M059J (cell line): ENCODE data around the gene MRPL27. TPM values are rescaled to one million over a fixed set of nuclear protein-coding genes. Genes with fewer than 3 reads are reported as not detected.
"Not testable (repeated sequence)": the region's sequence is repeated elsewhere in the genome, so short reads cannot be mapped to it uniquely, and the experiment has no call there.

ENCODE experiments used
- DNase-seq: peaks from one replicate; pipeline ENCODE4 v3.0.0-alpha.2; 2012; ENCODE audit warnings: low read depth
- total RNA-seq: library from RNA; depleted of rRNA; stranded (reverse); fragments of >200 nt; shearing (Covaris generic); gene quantifications from 2 replicates; pipeline ENCODE4 v1.2.3, GENCODE V29; 2014

The MRPL27 gene
- total RNA-seq, 1 experiment from 2014 or later: 89.9 TPM

DNA sequence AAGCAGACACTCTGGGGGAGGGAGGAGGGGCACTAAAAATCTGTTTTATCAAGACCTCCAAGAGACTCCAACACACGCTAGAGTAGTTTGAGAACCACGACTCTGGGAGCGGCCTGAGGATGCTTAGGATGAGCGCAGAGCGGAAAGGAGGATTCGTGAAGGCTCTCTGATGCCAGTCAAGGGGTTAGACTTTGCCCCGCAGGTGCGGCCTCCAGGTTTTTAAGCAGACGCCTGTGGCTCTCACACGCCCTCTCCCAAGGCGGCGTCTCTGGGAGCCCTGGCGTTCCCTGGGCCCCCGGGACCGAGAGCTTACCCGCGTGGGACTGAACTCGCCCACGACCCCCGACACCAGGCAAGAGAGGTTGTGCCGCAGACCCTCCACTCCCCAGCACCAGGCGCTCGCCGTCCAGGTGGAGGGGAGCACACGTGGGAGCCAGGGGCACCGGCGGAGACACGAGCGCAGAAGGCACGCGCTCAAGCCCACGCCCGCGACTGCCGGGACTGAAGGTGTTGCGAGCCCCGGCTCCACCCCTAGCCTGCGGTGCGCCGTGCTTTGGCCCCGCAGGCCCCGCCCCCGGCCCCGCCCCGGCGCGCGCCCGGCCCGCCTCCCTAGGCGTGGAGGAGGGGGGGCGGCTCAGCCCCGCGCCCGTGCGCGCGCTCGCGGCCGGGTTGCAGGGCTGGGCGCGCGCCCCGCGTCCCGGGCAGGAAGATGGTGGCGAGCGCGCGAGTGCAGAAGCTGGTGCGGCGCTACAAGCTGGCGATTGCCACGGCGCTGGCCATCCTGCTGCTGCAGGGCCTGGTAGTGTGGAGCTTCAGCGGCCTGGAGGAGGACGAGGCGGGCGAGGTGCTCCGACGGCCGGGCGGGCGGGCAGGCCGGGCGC, 27.3 kb downstream of the MRPL27 start, which contains the start of gene XYLT2:
Gene XYLT2 (plus strand): TSS at position 695 of the 881 bp plus-strand sequence. CDS start 15 bp downstream, at position 710.
- DNase-seq: peak; percentile 72

DNA sequence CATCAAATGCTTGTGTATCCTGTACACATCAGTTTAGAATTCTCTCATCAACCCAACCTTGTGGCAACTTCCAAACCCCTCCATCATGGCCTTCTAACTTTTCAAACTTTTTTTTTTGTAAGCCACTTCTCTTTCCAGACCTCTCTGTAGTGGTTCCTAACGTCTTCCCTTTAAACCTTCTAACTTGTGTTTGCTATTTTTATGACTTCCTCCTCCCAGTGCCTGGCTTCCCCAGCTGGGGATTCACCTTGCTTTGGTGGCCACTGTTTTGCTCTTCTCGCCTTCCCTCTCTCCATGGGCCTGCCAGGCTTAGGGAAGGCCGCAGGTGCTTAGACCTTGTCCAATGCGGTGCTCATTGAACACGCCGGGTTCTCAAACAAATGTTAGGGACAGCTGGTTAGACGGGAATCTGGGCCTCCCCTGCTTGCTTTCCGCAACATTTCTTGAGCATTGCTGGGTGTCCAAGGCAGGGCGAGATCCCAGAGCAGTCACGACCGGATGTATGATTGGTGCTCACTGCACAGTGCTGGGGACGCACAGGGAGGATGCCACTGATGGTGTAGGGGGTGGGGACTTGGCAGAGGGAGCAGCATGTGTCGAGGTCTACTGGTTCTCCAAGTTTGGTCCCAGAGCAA, 28.1 kb downstream of the MRPL27 start:
- DNase-seq: no peak

GRCh38 chr17:50339381-50339780, 33.6 kb downstream of the MRPL27 start:
- no peak for DNase-seq

DNA sequence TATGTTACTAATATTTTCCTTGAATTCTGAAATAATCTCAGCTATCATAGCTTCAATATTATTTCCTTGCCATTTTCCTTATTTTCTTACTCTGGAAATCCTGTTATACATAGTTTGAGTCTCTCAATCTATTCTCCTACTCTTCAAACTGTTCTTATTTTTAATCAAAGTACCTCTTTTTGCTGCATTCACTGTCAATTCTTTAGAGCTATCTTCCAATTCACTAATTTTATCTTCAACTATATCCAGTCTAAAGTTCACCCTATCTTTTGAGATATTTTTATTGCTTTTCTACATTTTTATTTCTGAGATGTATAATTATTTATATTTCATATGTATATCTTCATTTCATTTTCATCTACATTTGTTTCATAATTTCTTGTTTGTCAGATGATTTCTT, 34.3 kb downstream of the MRPL27 start:
- no peak for DNase-seq

DNA sequence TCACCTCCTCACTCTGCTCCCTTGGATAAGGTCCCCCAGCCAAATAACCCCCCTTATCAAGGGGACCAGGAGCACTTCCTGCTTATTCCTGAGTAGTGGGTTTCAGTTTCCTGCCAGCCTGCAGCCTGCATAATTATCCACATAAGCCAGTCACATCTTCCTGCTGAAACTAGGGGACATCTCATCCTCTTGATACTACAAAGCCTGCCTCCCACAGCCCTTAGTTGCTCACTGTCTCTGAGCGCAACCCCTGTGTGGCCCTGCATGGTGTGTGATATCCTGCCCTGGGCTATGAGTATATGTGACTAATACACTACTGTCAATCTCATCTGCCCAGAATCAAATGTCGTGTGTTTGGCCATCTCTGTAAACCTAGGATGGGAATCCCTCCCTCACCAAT, 35.0 kb downstream of the MRPL27 start:
- DNase-seq: peak; percentile 37

DNA sequence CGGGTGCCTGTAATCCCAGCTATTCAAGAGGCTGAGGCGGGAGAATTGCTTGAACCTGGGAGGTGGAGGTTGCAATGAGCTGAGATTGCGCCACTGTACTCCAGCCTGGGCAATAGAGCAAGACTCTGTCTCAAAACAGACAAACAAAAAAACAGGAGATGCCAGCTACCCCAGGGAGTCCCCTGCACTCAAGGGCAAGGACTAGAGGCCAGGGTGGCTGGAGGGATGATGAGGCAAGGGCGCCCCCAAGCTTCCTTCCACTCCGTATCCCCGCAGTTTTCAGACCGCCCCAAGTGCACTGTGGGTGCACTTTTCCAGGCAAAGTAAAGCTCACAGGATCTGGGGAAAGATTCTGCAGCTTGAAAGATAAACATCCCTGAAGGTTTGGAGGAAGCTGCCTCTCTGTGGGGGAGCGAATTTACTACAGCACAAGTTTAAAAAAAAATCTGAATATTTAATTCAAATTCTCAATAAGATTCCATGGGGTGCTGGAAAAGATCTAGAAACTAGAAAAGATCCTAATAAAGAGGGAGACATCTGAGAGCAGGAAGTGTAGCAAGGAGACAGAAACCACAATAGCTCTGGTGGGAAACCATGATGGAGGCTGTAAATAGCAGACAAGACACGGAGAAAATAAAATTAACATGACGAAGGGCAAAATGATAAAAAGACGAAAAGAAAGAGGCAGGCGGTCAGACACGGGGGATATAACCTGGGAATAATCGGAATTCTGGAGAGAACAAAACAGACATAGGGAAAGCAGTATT, 39.5 kb downstream of the MRPL27 start:
- DNase-seq: not testable (repeated sequence)

DNA sequence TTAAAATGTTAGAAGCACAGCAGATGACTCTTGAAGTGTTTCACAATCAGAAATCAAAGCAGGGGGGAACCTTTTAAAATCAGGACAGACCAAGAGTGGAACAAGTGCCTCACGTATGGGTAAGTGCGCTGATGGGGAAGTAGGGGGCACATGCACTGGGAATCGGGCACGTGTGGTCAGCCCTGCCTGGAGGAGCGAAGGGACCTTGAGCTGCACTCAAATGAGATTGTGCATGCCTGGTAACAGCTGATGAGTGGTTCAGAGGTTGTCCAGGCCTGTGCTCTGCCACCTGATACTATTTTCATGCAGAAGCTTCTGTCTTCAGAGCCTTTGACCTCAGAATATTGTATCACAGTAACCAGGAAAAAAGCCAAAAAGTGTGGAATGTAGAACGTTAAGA, 40.8 kb downstream of the MRPL27 start:
- no peak for DNase-seq

DNA sequence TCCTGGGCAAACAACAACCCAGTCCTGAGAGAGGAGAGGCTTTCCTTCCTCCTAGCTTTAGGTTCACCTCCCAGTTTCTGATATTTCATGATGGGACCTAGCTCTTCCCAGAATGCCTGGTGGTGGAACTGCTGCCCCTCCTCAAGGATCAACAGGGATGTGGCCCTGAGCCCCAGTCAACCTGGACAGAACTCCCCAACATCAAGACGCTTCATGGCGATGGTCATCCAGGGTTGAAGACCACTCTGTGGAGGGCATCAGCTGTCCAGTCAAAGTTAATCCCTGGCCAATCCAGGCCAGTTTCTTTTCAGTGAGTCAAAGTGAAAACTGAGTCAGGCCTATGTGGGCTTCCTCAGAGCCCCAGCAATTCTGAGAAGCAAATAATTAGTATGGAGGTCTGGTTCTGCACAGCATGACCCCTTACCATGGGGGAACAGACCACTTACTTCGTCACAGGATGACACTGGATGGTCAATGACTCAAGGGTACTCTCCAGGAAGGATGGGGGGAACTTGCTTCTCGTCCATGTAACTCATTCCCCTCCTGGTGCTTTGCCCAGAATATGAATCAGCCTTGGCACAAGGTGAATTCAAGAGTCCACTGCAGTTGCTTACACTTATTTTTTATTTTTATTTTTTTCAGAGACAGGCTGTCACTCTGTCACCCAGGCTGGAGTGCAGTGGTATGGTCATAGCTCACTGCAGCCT, 41.7 kb downstream of the MRPL27 start:
- DNase-seq: peak; percentile 93

DNA sequence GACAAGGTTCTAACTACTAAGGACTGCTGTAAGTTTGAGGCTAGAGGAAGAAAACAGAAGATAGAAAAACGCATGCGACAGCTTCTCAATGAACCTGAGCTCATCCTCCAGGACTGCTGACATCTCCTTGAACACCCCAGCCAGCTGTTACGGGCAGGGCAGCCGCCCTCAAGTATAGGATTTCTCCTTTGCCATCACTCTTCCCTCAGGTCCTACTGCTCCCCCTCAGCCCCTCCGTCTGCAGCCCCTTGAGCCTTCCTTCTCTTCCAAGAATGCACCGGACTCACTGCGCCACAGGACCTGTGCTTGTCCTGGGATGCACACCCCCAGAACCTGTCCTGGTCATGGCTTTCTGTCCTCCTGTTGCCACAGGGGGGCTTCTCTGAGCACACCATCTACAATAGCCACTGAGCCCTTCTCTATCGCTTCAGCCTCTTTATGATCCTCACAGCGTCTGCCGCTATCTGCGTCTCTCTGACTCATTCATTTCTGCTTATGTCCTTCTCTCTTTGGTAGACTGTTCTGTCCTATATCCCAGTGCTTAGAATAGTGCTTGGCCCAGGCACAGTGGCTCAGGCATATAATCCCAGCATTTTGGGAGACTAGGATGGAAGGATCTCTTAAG, 42.7 kb downstream of the MRPL27 start:
- DNase-seq: no peak

DNA sequence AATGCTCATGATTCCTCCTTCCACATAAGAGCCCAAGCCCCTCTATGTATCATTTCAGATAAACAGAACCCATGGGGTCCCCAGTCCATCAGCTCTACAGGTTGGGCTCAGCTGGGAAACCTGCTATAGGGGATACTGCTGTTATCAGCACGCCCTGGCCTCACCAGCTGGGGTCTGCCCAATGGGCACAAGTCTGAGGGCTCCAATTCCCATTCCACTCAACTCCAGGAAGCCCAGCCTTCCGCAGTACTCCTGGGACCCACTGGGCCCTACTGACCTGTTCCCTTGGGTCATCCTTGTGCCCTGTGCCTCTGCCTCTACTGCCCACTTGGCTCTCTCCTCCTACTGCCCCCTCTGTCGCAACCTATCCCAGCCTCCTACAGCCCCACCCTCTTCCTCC, 43.3 kb downstream of the MRPL27 start:
- no peak for DNase-seq

DNA sequence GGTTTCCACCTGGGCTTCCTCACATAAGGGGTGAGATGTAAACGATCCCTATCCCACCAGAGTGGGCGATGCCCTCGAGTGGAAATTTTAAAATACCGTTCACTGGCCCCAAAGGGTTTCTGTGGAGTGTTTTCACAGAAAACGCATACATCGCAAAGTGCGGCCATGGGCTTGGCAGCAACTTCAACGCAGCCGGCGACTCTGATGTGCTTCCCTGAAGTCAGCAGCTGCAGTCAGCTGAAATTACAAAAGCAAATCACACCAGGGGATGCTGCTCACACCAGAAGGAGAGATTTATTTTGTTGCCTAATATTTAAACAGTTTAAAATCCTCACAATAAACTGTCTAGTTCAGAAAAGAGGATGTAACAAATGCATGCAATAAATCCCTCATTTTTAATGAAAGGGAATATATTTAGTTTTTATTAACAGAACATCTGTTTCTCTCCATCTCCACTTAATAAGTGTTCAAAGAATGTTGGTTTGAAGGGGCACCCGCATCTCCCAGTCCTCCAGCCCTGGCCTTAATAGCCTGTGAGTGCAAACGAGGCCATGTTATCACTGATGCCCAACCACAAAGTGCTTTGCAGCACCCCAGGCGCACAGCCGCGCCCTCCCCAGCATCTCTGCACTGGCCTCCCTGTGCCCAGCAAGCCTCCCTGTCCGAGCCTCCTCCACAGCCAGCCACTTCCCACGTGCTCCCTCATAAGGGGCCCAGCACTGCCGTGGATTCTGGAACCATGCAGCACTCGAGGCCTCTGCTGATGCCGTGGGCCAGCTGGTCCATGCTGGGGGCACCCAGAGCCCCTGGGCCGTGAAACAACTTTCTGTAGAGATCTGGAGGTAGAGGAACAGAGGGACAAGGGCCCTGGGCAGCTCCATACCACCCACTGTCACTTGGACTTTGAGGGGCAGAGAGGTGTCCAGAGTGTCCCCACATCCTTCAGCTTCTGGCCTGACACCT, 44.3 kb downstream of the MRPL27 start:
- no peak for DNase-seq

DNA sequence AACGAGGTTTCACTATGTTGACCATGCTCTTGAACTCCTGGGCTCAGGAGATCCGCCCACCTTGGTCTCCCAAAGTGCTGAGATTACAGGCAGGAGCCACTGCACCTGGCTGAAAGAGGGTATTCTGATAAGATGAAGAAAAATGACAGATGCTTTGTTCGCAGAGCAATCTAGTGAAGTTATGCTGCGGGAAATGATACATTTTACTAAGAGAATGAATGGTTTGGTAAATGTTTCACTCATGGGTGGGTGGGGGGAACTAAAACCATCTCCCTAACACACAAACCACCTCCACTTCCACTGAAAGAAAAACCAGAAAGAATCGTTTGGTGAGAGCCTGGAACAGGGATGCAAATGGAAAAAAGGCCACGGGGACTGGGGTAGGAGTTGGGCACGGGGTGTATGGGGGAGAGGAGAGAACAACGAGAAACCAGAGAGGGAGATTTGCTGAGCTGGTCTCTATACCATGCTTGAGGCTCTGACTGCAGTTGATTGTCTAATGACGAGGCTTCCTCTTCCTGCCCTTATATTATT, 46.1 kb downstream of the MRPL27 start:
- DNase-seq: no peak

- DNase-seq: no peak
Measured at GRCh38 chr17:50325906-50326305, 47.1 kb downstream of the MRPL27 start.

DNA sequence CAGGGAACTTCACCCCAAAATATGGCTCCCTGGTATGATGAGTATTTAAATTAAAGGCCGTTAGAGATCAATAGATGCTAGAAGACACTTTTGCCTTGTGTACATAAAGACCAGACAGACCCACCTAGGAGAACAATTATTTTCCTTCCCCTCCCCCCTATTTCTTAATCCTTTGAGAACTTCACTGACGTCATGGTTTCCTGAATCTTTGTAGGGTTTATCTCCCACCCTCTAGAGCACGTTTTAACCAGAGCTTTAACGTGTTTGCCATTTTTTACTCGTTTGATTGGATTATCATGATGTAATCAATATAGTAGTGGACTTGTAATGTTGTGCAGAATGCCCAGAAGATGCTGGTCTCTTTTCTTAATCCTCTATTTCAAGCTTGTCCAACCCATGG, 49.9 kb downstream of the MRPL27 start:
- no peak for DNase-seq

DNA sequence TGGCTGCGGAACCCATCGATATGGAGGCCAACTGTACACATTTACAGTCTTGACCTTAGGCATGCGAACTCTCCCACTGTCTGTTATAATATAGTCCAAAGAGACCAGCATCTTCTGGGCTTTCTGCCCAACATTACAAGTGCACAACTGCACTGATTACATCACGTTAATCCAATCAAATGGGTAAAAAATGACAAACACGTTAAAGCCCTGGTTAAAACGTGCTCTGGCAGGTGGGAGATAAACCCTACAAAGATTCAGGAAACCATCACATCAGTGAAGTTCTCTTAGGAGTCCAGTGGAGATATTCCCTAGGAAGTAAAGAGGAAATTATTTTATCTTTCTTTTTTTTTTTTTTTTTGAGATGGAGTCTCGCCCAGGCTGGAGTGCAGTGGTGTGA, 50.7 kb downstream of the MRPL27 start:
- DNase-seq: no peak

DNA sequence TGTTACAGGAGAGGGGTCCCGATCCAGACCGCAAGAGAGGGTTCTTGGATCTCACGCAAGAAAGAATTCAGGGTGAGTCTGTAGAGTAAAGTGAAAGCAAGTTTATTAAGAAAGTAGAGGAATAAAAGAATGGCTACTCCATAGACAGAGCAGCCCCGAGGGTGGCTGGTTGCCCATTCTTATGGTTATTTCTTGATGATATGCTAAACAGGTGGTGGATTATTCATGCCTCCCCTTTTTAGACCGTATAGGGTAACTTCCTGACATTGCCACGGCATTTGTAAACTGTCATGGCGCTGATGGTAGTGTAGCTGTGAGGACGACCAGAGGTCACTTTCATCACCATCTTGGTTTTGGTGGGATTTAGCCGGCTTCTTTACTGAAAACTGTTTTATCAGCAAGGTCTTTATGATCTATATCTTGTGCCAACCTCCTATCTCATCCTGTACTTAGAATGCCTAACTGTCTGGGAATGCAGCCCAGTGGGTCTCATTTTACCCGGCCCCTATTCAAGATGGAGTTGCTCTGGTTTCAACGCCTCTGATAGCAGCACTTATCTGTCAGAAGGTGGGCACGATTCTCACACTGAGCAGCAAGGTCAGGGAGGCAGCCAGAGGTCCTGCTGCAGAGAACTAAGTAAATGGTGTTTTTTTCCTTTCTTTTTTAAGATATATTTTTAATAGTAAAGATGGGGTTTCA, 53.5 kb downstream of the MRPL27 start:
- no peak for DNase-seq

DNA sequence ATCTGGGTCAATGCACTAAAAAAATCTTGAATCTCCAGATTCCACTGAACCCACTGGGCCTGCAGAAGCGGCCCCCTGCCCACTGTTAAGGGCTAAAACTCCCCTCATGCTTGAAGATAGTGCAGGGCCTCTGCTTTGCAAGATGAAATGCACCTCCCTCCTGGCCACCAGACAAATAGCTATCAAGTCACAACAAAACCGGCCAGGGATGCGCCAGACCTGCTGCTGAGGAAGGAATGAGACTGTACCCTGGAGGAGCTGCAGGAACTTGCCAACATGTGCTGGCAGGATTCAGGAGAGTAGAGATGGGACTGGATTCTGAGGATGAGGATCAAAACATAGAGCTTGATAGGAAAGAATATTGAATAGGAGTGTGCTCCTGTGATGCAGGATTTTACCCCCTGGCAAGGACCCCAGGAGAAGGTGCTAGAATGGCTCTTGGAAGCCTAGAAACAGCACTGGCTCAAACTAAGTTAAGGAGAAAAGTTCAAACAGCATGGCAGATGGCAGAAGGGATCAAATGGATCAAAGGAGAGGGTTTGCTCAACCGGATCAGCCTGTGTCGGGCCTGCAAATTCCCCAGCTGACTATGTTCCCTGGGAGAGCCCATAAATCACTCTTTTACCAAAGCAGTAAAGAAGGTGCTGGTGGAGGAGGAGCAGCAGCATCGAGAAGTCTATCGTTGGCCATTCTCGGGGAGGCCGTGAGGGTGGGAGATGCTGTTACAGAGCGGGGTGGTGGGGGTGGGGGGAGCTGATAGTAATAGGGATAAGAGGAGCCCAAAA, 54.3 kb downstream of the MRPL27 start:
- no peak for DNase-seq
